ENCODE data around the gene FZD7.

FZD7 gene

GRCh38 chr2:202033317-202034248, at the start of gene FZD7:
Gene FZD7 (plus strand): TSS chr2:202033855. CDS start chr2:202034648, 793 bp downstream.
- TF ChIP-seq, protein P1, sequence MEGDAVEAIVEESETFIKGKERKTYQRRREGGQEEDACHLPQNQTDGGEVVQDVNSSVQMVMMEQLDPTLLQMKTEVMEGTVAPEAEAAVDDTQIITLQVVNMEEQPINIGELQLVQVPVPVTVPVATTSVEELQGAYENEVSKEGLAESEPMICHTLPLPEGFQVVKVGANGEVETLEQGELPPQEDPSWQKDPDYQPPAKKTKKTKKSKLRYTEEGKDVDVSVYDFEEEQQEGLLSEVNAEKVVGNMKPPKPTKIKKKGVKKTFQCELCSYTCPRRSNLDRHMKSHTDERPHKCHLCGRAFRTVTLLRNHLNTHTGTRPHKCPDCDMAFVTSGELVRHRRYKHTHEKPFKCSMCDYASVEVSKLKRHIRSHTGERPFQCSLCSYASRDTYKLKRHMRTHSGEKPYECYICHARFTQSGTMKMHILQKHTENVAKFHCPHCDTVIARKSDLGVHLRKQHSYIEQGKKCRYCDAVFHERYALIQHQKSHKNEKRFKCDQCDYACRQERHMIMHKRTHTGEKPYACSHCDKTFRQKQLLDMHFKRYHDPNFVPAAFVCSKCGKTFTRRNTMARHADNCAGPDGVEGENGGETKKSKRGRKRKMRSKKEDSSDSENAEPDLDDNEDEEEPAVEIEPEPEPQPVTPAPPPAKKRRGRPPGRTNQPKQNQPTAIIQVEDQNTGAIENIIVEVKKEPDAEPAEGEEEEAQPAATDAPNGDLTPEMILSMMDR (IDR thresholded peaks at IDR 0.05; ENCODE audit: low read length, missing control alignments) = peak; percentile 16
- H3K4me3 ChIP-seq (replicated peaks; ENCODE audit: low read depth, low read length) = peak within 1 kb of the TSS; percentile 61
- peak; percentile 89 for DNase-seq (ENCODE audit: low read depth)

- TF ChIP-seq, protein P1 (IDR thresholded peaks at IDR 0.05; ENCODE audit: low read length, missing control alignments) = no peak
Observed at GRCh38 chr2:201984333-201984732, 49.3 kb upstream of the FZD7 start.

GRCh38 chr2:201984800-201985525, 48.7 kb upstream of the FZD7 start:
- TF ChIP-seq, protein P1 (IDR thresholded peaks at IDR 0.05; ENCODE audit: low read length, missing control alignments) = no peak
- no peak for DNase-seq (ENCODE audit: low read depth)

More at GRCh38 chr2:201984333-201984732, 49.3 kb upstream of the FZD7 start:
- DNase-seq (ENCODE audit: low read depth) = no peak
- no peak overlapping the region for H3K4me3 ChIP-seq (replicated peaks; ENCODE audit: low read depth, low read length)

DNA sequence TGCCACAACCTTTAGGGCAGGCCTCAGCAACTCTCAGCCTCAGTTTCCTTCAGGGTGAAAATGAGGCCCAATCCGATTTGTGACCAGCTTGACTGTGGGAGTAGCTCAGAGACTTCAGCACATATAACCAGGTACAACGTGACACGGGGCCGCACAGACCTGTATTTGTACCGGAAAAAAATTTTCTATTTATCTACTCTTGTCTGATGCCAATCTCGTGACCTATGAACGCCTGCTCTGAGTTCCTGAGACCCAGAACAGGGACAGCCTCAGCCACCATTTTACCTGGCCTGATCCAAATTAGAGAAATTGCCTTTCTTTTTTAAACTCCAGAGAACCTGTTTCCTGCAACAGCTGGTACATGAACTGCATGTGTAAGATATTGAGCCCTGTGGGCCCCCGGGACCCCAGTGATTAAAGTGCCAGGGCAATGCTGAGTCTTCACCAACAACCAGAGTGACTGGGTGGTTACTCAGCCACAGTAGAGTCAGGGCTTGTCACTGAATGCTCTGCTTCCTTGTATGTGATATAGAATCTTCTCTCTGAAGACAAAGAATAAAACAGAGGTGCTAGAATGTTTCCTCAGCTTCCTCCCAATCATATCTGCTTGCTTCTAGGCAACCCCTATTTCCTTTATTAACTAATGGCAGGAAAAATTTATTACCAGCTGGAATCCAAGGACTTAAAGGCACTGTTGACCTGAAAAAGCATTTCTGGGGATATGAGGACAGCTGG, 47.8 kb upstream of the FZD7 start:
- no peak overlapping the region for H3K4me3 ChIP-seq (replicated peaks; ENCODE audit: low read depth, low read length)
- no peak for DNase-seq (ENCODE audit: low read depth)
- TF ChIP-seq, protein P1 (IDR thresholded peaks at IDR 0.05; ENCODE audit: low read length, missing control alignments) = no peak

More at GRCh38 chr2:201984800-201985525, 48.7 kb upstream of the FZD7 start:
- H3K4me3 ChIP-seq (replicated peaks; ENCODE audit: low read depth, low read length) = no peak overlapping the region

DNA sequence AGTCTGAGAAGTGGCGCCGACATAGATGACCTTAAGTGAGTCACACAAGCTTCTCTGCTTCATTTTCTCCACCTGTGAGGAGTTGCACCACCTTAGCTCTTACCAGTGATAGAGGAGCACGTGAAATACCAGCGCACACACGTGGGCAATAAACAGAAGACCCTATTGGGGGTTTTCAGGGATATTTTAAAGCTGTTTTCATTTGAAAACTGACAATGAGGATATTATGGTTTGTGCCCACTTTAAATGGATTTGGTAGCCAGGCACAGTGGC, 47.3 kb upstream of the FZD7 start:
- DNase-seq (ENCODE audit: low read depth) = no peak
- no peak overlapping the region for H3K4me3 ChIP-seq (replicated peaks; ENCODE audit: low read depth, low read length)
- TF ChIP-seq, protein P1 (IDR thresholded peaks at IDR 0.05; ENCODE audit: low read length, missing control alignments) = no peak

DNA sequence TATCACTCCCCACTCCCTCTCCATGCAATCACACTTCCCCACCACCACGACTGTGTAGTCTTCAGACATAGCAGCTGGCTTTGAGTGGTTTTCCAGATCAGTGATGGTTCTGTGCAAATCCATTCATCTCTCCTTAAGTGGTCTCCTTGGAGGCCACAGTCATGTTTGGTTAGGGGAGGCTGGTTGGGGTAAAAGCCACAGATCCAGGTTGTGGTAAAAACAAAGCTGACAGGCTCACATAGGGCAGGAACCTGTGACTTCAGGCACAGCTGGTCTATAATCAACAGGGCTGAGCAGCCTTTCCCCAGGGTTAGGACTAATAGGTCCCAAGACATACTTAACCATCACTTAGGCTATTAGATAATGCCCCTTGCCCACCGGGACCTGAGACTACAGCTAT, 46.2 kb upstream of the FZD7 start:
- no peak for DNase-seq (ENCODE audit: low read depth)
- TF ChIP-seq, protein P1 (IDR thresholded peaks at IDR 0.05; ENCODE audit: low read length, missing control alignments) = no peak
- no peak overlapping the region for H3K4me3 ChIP-seq (replicated peaks; ENCODE audit: low read depth, low read length)
